Right ventricle myocardium superior (tissue), 1 donor: ENCODE data around the gene UFD1. TPM values are rescaled to one million over a fixed set of nuclear protein-coding genes. Genes with fewer than 3 reads are reported as not detected.
"Not testable (repeated sequence)": the region's sequence is repeated elsewhere in the genome, so short reads cannot be mapped to it uniquely, and the experiment has no call there.

Source experiments
- ATAC-seq: fragments of 200-7000 bp; cut with Tn5 transposase; one replicate; pipeline ENCODE4 v1.9.1; 2020; ENCODE audit warnings: mild to moderate bottlenecking; ENCODE audit not compliant: poor library complexity
- DNase-seq: peaks from one replicate; pipeline ENCODE4 v3.0.0-alpha.2; 2020
- intact Hi-C: fragments of 100-400 bp; cut with DNase I; formaldehyde crosslinking; loops from one replicate; pipeline ENCODE4 v1.11.2; 2022
- total RNA-seq: library from RNA; stranded (reverse); fragmentation: NEBNext Ultra II Directional; extraction: Animal tissue kit (Norgen Biotek cat#: 25700); gene quantifications from one replicate; pipeline ENCODE4 v1.2.1, GENCODE V29; 2021
- donor health status: DM: no; HTN: yes; CAD: no; lungs with severe emphysema.

UFD1 gene
- total RNA-seq, 1 donor from 2014 or later = 43.5 TPM

- DNase-seq (no peak), ATAC-seq (no peak)
- intact Hi-C loops = no loop called here
These were observed 35.3 kb downstream of the UFD1 start for GRCh38 chr22:19443544-19444211.

GRCh38 chr22:19442166-19442565, 36.8 kb downstream of the UFD1 start:
- ATAC-seq = no peak
- intact Hi-C loops = no loop called here
- no peak for DNase-seq

GRCh38 chr22:19440411-19441195, 38.4 kb downstream of the UFD1 start:
- intact Hi-C loops = no loop called here
- ATAC-seq (peak; percentile 45), DNase-seq (no peak)

GRCh38 chr22:19438298-19438697, 40.7 kb downstream of the UFD1 start:
- no peak for ATAC-seq
- no peak for DNase-seq
- intact Hi-C loops = no loop called here

- ATAC-seq, DNase-seq, intact Hi-C loops: not testable (repeated sequence)
These were observed 42.4 kb downstream of the UFD1 start for GRCh38 chr22:19436444-19437161.

GRCh38 chr22:19434829-19435580, 44.0 kb downstream of the UFD1 start:
- intact Hi-C loops = no loop called here
- ATAC-seq (no peak), DNase-seq (no peak)

GRCh38 chr22:19434401-19434800, 44.6 kb downstream of the UFD1 start:
- intact Hi-C loops = no loop called here
- ATAC-seq = no peak

GRCh38 chr22:19432133-19432851, 46.7 kb downstream of the UFD1 start, which contains the start of gene MRPL40:
TSS of gene MRPL40 (plus strand) at chr22:19432545. CDS start at chr22:19432555, 10 bp downstream.
- intact Hi-C loops = no loop called here
- ATAC-seq (peak; percentile 97), DNase-seq (peak; percentile 96)

More at GRCh38 chr22:19434401-19434800, 44.6 kb downstream of the UFD1 start:
- no peak for DNase-seq

GRCh38 chr22:19431649-19432132, 47.3 kb downstream of the UFD1 start, which contains the start of gene HIRA:
TSS of gene HIRA (minus strand) at chr22:19431733. CDS start at chr22:19431476, 257 bp downstream.
- ATAC-seq (peak; percentile 86), DNase-seq (peak; percentile 88)
- intact Hi-C loops = no loop called here

- peak; percentile 51 for DNase-seq
- ATAC-seq = no peak
- intact Hi-C loops = no loop called here
These were observed 48.0 kb downstream of the UFD1 start for GRCh38 chr22:19430890-19431541.

GRCh38 chr22:19429950-19430889, 48.8 kb downstream of the UFD1 start:
- ATAC-seq (no peak), DNase-seq (peak; percentile 46)
- intact Hi-C loops = no loop called here

- intact Hi-C loops = no loop called here
- no peak for DNase-seq
- ATAC-seq = no peak
These were observed 54.9 kb downstream of the UFD1 start for GRCh38 chr22:19424186-19424500.

GRCh38 chr22:19422440-19423301, 56.3 kb downstream of the UFD1 start:
- intact Hi-C loops = no loop called here
- ATAC-seq (no peak), DNase-seq (no peak)

- ATAC-seq (no peak), DNase-seq (no peak)
- intact Hi-C loops = no loop called here
These were observed 58.7 kb downstream of the UFD1 start for GRCh38 chr22:19420321-19420720.

- ATAC-seq (peak; percentile 43), DNase-seq (no peak)
- intact Hi-C loops = no loop called here
These were observed 59.4 kb downstream of the UFD1 start for GRCh38 chr22:19419464-19420178.
